Caki2 (cell line): ENCODE data around the gene NSF. TPM values are rescaled to one million over a fixed set of nuclear protein-coding genes. Genes with fewer than 3 reads are reported as not detected.
A peak's percentile ranks its signal among the peaks of the same experiment; 100 is the strongest.
"Not testable (repeated sequence)": the region's sequence is repeated elsewhere in the genome, so short reads cannot be mapped to it uniquely, and the experiment has no call there.

Source experiments
- DNase-seq: peaks from one replicate; pipeline ENCODE4 v3.0.0-alpha.2; 2015; ENCODE audit warnings: low read depth
- in situ Hi-C: cut with HindIII; loops from 2 replicates; pipeline ENCODE4 v1.10.0; 2016; ENCODE audit warnings: low sequenced_read_pairs, low pct_unique_long_range_greater_than_20kb, mixed read lengths
- total RNA-seq: library from RNA; depleted of rRNA; stranded (reverse); fragments of >200 nt; shearing (Covaris generic); gene quantifications from 2 replicates; pipeline ENCODE4 v1.2.3, GENCODE V29; 2014; ENCODE audit warnings: low replicate concordance

NSF gene
- total RNA-seq, 1 experiment from 2014 or later: 15.3 TPM

GRCh38 chr17:46782250-46782953, 191.9 kb downstream of the NSF start:
- peak; percentile 26 for DNase-seq
- in situ Hi-C loops: no loop called here

DNA sequence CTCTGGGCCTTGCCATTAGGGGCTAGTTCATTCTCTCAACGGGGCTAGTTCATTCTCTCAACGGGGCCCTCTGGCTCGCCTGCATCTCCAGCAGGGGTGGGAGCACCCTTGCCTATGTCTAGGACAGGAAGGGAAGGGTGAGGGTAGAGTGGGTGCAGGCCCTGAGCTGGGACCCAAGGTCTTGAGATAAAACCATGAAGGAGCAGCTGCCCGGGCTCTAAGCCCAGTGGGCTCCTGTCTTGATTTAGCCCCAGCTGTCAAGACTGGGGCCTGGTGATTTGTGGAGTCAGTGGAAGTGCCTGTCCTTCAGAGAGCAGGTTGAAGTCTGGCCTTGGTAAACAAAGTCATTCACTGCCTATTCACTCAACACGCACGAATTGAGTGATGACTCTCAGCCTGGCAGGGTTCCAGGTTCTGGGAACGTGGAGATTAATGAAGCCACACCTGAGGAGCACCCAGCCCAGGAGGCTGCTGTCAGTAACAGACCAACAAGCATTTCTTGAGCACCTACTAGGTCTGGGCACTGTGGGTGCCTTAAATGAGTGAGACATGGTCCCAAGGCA, 192.6 kb downstream of the NSF start:
- in situ Hi-C loops: no loop called here
- no peak for DNase-seq

DNA sequence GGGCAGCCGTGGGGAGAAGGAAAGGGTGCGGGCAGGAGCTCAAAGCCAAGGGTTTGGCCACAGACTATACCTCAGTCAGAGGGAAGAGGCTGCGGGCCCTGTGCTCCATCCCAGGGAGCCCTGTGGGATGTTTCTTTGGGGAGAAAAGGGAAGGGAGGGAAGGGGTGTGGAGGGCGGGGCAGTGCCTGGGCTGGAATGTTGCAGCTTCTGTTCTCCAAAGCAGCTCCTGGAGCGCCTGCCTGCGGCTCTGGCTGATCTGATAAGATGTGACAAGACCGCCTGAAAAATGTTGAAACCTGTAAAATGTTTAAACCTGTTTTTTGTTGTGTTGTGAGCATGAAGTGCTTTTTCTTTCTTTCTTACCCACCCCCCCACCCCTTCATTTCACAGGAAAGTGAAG, 195.2 kb downstream of the NSF start:
- DNase-seq: no peak
- in situ Hi-C loops: no loop called here

DNA sequence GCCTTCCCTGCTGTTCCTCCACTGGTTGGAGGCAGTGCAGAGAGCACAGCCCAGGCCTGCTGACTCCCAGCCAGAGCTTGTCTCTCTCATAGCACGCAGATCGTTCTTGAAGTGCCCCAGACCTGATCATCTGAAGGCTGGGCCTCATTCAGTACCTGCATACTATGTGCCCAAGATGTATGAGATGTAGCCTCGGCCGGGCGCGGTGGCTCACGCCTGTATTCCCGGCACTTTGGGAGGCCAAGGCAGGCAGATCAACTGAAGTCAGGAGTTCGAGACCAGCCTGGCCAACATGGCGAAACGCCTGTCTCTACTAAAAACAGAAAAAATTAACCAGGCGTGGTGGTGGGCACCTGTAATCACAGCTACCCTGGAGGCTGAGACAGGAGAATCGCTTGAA, 197.0 kb downstream of the NSF start:
- in situ Hi-C loops: no loop called here

DNA sequence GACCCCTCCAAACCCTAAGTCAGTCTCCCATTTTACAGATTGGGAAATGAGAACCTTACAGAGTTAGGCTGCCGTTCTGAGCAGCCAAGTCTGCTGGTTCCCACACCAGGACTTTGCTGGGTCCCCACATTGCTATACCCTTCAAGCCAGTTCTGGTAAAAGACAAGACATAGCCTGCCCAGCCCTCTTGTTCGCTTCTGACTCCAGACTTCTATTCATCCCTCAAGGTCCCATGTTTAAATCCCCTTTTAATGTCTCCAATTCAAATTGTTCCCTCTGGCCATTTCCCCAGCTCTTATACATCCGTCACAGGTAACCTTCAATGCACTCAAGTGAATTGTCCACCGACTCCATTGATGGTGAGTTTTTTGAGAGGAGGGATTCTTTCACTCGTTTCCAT, 197.8 kb downstream of the NSF start:
- in situ Hi-C loops: no loop called here
- no peak for DNase-seq

More for the DNA sequence above, 197.0 kb downstream of the NSF start:
- DNase-seq: no peak

DNA sequence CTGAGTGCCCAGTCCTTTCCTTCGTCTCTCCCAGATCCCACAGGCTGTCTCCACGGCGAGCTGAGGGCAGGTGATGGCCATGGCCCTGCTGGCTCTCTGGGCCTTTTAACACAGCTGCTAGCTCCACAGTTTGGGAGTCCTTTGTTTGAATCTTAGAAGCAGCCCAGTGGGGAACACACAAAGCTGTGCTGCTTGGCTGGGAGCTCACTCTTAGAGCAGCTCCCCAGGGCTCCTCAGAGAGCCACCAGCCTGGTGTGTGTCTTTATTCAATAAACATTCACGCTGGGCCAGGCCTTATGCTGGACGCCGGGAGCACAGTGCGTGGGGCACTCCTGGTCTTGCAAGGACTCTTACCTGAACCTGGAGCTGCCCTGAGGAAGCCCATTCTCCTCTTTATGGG, 198.3 kb downstream of the NSF start:
- DNase-seq: no peak
- in situ Hi-C loops: no loop called here

- no peak for DNase-seq
- in situ Hi-C loops: no loop called here
These were observed 199.1 kb downstream of the NSF start for GRCh38 chr17:46789610-46790009.

- no peak for DNase-seq
- in situ Hi-C loops: no loop called here
These were observed 199.7 kb downstream of the NSF start for GRCh38 chr17:46790216-46790615.

- no peak for DNase-seq
- in situ Hi-C loops: no loop called here
These were observed 201.1 kb downstream of the NSF start for GRCh38 chr17:46791531-46791930.

DNA sequence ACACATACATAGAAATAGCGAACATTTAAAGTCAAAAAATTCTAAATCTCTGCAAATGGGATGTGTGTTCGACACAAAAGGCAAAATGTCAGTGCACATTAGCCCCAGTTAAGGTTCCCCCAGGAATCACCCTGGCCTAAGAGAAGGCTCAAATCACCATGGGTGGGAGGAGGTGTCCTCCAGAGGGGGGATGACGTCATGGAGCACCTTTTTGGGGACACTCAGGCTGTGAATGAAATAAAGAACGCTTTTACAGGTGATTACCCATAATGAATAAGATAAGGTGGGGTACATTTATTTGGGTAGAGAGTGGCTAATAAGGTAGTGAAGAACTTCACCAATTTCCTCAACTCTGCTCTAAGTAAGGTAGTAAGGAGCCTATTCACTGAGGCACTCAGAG, 201.6 kb downstream of the NSF start:
- DNase-seq: no peak
- in situ Hi-C loops: no loop called here

DNA sequence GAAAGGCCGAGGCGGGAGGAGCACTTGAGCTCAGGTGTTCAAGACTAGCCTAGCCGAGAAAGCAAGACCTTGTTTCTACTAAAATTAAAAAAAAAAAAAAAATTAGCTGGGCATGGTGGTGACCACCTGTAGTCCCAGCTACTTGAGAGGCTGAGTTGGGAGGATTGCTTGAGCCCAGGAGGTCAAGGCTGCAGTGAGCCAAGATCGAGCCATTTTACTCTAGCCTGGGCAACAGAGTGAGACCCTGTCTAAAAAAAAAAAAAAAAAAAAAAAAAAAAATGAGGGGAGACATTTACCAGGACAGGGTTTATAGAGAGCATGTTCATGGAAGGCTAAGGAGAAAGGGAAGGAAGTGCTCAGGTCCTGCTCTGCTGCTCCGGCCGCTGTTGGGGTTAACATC, 202.6 kb downstream of the NSF start:
- DNase-seq, in situ Hi-C loops: not testable (repeated sequence)

- in situ Hi-C loops: no loop called here
- no peak for DNase-seq
These were observed 203.1 kb downstream of the NSF start for GRCh38 chr17:46793541-46793940.

DNA sequence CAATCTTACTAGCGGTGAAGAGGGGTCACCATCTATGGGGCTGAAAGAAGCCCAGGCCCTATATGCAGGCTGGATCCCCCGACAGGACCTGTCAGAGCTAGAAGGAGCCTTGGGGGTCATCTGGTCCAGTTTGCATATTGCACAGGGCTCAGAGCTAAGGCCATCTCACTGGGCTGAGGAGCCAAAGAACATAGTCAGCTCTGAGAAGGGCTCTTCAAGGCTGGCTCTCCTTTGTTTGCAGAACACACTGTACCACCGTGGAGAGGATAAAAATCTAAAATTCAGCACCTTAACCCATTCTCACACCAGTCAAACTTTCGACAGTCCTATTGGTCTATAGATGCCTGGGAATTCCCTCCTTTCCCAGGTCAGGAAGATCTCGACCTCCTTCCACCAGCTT, 203.8 kb downstream of the NSF start:
- no peak for DNase-seq
- in situ Hi-C loops: no loop called here

DNA sequence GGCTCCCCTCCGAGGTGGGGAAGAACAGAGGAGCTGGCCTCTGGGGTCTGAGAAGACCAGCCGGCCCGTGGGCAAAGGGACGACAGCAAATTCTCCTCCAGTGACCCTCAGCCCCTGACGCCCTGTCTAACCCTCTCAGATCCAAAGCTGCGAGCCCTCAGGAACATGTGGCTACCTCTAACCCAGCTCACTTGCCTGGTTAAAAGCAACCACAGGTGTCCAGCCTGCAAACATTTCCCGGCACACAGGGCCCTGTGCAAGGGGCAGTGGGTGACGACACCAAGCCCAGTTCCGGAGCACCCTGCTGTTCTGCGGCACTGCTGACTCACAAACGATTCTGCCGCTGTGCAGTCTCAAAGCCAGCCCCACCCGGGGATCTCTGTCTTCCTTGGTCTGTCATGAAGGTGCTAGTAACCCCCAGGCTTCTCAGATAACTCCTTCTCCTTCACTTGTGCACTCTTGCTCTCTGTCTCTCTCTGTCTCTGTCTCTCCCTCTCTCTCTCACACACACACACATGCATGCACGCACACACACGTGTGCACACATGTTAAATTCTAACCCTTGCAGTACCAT, 205.0 kb downstream of the NSF start:
- no peak for DNase-seq
- in situ Hi-C loops: no loop called here

GRCh38 chr17:46796084-46796483, 205.6 kb downstream of the NSF start:
- in situ Hi-C loops: no loop called here
- no peak for DNase-seq

GRCh38 chr17:46796524-46796923, 206.1 kb downstream of the NSF start:
- in situ Hi-C loops: no loop called here
- DNase-seq: no peak

DNA sequence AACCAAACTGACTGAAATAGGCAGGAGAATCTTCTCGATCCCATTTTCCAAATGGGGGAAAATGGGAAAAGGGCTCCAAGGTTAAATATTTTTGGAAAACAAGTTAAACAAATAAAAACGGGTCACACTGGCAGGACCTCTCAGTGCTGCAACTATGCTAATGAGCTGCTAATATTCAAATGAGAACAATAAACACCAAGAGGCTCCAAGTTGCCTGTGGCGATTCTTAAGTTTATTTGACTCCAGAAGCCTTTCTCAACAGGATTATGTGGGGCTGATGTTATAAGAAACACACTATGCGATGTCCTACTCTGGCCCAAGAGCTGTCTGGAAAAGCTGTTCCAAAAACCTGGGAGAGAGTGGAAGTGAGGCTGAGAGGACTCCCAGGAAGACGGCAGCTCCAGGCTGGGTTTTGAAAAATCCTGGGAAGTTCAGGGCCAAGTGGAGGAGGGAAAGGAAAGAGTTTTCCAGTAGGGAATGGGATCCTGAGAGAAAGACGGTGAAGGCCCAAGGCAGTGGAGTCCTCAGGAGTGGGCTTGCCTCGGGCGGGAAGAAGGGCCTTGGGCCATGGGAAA, 206.6 kb downstream of the NSF start:
- in situ Hi-C loops: no loop called here
- no peak for DNase-seq

- in situ Hi-C loops: no loop called here
- DNase-seq: no peak
These were observed 210.1 kb downstream of the NSF start for GRCh38 chr17:46800573-46800972.

DNA sequence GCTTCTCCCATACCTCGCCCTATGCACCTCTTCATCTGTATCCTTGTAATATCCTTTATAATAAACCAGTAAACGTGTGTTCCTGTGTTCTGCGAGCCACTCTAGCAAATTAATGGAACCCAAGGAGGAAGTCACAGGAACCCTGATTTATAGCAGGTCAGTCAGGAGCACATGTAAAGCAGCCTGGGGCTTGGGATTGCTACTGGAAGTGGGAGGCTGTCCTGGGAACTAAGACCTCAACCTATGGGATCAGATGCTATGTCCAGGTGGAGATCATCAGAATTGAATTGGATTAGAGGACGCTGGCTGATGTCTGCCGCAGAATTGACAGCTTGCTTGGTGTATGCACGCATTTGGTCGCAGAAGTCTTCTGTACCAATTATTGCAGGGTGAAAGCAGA, 212.3 kb downstream of the NSF start:
- no peak for DNase-seq
- in situ Hi-C loops: no loop called here

GRCh38 chr17:46803544-46803943, 213.1 kb downstream of the NSF start:
- in situ Hi-C loops: no loop called here
- DNase-seq: no peak
